PC-9 (cell line): ENCODE measurements around the gene SPRYD7. TPM values are rescaled to one million over a fixed set of nuclear protein-coding genes. Genes with fewer than 3 reads are reported as not detected.

Experiments
- BruUV-seq: library from RNA; stranded (reverse); fragments of 400-500 nt; replicated peaks from 2 replicates; lab custom pipeline; 2021; lab: Mats Ljungman, UMichigan
- CTCF ChIA-PET: fragments of 300-600 bp; sonication (Branson Sonifier 250); formaldehyde crosslinking; loops from one replicate; lab custom pipeline; 2022; ENCODE audit warnings: antibody characterized with exemption; lab: Charles Lee
- POLR2A ChIA-PET: fragments of 300-600 bp; sonication (Branson Sonifier 250); formaldehyde crosslinking; loops from one replicate; lab custom pipeline; 2022; ENCODE audit warnings: antibody characterized with exemption; ENCODE audit not compliant: unreplicated experiment; lab: Charles Lee
- DNase-seq, 2 experiments: peaks; one replicate each; pipeline versions ENCODE4 v3.0.0 to v3.0.0-alpha.2; 2015 to 2022; ENCODE audit warnings: mixed read lengths in 1 of 2
- H2AFZ ChIP-seq: fragments of 200-600 bp; sonication (generic); 2 replicates; pipeline ENCODE4 v1.8.1; 2017; ENCODE audit warnings: antibody characterized with exemption
- H3F3A ChIP-seq: fragments of 200-600 bp; sonication (generic); 2 replicates; pipeline ENCODE4 v1.8.1; 2017; ENCODE audit warnings: antibody characterized with exemption, mild to moderate bottlenecking, low read depth; ENCODE audit not compliant: insufficient read depth
- H3K27ac ChIP-seq: fragments of 200-600 bp; sonication (generic); 2 replicates; pipeline ENCODE4 v1.6.1; 2016; ENCODE audit warnings: mixed run types
- H3K27me3 ChIP-seq: fragments of 200-600 bp; sonication (generic); 2 replicates; pipeline ENCODE4 v1.6.1; 2016; ENCODE audit warnings: low read depth, mixed run types; ENCODE audit not compliant: insufficient read depth
- H3K36me3 ChIP-seq: fragments of 200-600 bp; sonication (generic); 2 replicates; pipeline ENCODE4 v1.6.1; 2016; ENCODE audit warnings: low read depth, mixed run types
- H3K4me1 ChIP-seq: fragments of 200-600 bp; sonication (generic); replicated peaks from 2 replicates; pipeline ENCODE4 v1.6.1; 2016; ENCODE audit warnings: mixed run types; ENCODE audit not compliant: insufficient read depth
- H3K4me2 ChIP-seq: fragments of 200-600 bp; sonication (generic); 2 replicates; pipeline ENCODE4 v1.6.1; 2017; ENCODE audit warnings: mixed run types
- H3K4me3 ChIP-seq: fragments of 200-600 bp; sonication (generic); 2 replicates; pipeline ENCODE4 v1.6.1; 2016; ENCODE audit warnings: mixed run types
- H3K79me2 ChIP-seq: fragments of 200-600 bp; sonication (generic); 2 replicates; pipeline ENCODE4 v1.6.1; 2017; ENCODE audit warnings: low read depth, mixed run types
- H3K9me2 ChIP-seq: fragments of 200-600 bp; sonication (generic); 2 replicates; pipeline ENCODE4 v1.8.1; 2017; ENCODE audit warnings: mild to moderate bottlenecking; ENCODE audit not compliant: insufficient read depth
- H3K9me3 ChIP-seq: fragments of 200-600 bp; sonication (generic); 2 replicates; pipeline ENCODE4 v1.8.1; 2016; ENCODE audit warnings: low read depth; ENCODE audit not compliant: insufficient read depth
- H4K20me1 ChIP-seq: fragments of 200-600 bp; sonication (generic); 2 replicates; pipeline ENCODE4 v1.8.1; 2017; ENCODE audit not compliant: insufficient read depth
- EZH2 ChIP-seq: fragments of 200-600 bp; sonication (generic); IDR thresholded peaks from 2 replicates; pipeline ENCODE4 v1.8.0; 2017; ENCODE audit warnings: antibody characterized with exemption, low read depth
- intact Hi-C: fragments of 100-400 bp; cut with micrococcal nuclease; formaldehyde crosslinking; loops from one replicate; pipeline ENCODE4 v1.10.0; 2022; ENCODE audit not compliant: unreplicated experiment
- total RNA-seq: library from RNA; stranded (reverse); gene quantifications from 2 replicates; pipeline ENCODE4 v1.2.3, GENCODE V29; 2021
- TF ChIP-seq, protein P1 (sequence below): fragments of 200-600 bp; sonication (generic); conservative IDR thresholded peaks from 2 replicates; pipeline ENCODE4 v1.6.1; 2017; ENCODE audit warnings: mixed run types, antibody characterized with exemption, mild to moderate bottlenecking, moderate library complexity

Gene SPRYD7
- total RNA-seq, 1 experiment from 2014 or later, result 6.4 TPM

DNA sequence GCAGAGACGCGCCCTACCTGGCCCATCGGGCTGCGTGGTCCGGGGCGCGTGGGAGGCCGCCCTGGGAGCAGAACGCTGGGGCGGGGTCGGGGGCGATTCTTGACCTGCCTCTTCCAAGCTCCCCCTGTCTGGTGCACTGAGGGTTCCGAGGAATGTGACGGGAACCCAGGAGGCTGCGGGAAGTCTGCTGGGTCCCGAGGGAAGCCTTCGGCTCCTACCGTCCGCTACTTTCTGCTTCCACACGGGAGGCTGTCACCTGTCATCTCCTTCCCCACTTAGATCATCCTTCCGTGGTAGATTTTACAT, 781 bp upstream of the SPRYD7 start:
- DNase-seq, result no peak
- Histone ChIP-seq H3K36me3 (no peaks in the 10 kb centered on the region), H2AFZ (peak overlapping the region; percentile 95), H3K27ac (no peak overlapping the region), H4K20me1 (no peaks in the 10 kb centered on the region), H3K4me1 (peaks cover 9% of the 10 kb centered on the region), H3F3A (peaks cover 8% of the 10 kb centered on the region; the same call in 1 of the 2 replicates), H3K4me3 (peak overlapping the region; percentile 90), H3K79me2 (peaks cover 24% of the 10 kb centered on the region), H3K4me2 (peak overlapping the region; percentile 82), H3K9me2 (no peaks in the 10 kb centered on the region), H3K27me3 (no peaks in the 10 kb centered on the region), H3K9me3 (no peaks in the 10 kb centered on the region)
- no TSS peak for BruUV-seq
- CTCF ChIA-PET, result interaction anchor here (1.1 to 1.4 kb wide), 3 partner anchors 60 to 975 kb away, joined by 5 to 7 read pairs (median 7); partner anchors contain the start of gene TRIM13
- intact Hi-C loops, result loop anchor here (1.0 to 5.0 kb wide), 4 partner anchors 60 to 1133 kb away; partner anchors contain the start of genes EBPL and TRIM13
- POLR2A ChIA-PET, result no interaction called here
- TF ChIP-seq, protein P1, sequence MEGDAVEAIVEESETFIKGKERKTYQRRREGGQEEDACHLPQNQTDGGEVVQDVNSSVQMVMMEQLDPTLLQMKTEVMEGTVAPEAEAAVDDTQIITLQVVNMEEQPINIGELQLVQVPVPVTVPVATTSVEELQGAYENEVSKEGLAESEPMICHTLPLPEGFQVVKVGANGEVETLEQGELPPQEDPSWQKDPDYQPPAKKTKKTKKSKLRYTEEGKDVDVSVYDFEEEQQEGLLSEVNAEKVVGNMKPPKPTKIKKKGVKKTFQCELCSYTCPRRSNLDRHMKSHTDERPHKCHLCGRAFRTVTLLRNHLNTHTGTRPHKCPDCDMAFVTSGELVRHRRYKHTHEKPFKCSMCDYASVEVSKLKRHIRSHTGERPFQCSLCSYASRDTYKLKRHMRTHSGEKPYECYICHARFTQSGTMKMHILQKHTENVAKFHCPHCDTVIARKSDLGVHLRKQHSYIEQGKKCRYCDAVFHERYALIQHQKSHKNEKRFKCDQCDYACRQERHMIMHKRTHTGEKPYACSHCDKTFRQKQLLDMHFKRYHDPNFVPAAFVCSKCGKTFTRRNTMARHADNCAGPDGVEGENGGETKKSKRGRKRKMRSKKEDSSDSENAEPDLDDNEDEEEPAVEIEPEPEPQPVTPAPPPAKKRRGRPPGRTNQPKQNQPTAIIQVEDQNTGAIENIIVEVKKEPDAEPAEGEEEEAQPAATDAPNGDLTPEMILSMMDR, result no peak
- no peak for TF ChIP-seq EZH2

DNA sequence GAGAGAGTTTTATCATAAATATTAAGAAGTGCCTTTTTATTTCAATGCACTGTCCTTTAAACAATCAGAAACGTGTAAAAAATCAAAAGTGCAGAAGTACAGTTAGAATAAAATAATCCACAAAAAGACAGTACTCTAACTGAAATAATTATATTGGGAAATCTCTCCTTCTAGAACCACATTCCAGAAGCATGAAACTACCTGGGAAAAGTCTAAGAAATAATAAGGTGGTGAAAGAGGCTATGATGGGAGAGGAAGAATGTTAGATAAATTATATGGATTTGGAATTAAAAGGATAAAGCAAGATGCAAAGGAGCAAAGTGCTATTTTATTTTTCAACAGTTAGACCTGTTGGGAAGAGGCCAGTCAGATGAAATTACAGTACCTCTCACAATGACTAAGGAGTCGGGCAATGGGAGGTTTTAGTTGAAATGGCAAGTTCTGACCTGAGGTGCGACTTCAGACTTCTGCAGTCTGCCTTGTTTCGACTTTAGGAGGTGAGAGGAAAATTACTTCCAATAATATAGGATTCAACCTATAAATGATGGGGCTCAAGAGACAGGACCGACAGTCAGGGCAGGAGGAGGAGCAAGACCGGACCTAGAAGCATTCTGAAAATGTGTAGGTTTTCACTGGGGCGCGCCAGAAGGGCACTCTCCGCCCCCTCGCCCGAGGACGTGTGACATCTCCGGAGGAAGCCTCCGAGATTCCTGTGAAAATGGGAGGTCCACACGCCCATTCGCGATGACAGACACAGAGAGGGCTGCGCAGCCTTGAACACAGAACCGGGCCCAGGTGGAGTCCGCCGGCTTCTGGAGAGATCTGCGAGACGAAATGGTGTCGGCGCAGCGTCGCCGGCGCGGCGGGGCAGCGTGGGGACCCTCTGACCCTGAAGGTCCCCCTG, 717 bp downstream of the SPRYD7 start:
- intact Hi-C loops, result loop anchor here (1.0 to 5.0 kb wide), 4 partner anchors 61 to 1135 kb away; partner anchors contain the start of genes EBPL and TRIM13
- Histone ChIP-seq H3K9me3 (no peaks in the 10 kb centered on the region), H4K20me1 (no peaks in the 10 kb centered on the region), H3K9me2 (no peaks in the 10 kb centered on the region), H3K36me3 (no peaks in the 10 kb centered on the region), H3K79me2 (peaks cover 24% of the 10 kb centered on the region), H3K27me3 (no peaks in the 10 kb centered on the region), H3K4me2 (peak overlapping the region; percentile 85), H3K4me1 (peaks cover 9% of the 10 kb centered on the region), H2AFZ (peak overlapping the region; percentile 96), H3K27ac (peak overlapping the region; percentile 59), H3K4me3 (peak overlapping the region; percentile 90), H3F3A (peaks cover 8% of the 10 kb centered on the region; the same call in 1 of the 2 replicates)
- peak; percentile 49 to 65 for DNase-seq
- ChIA-PET POLR2A (interaction anchor here (0.6 to 0.7 kb wide), 4 partner anchors 40 to 440 kb away, joined by 4 to 6 read pairs (median 4); partner anchors contain the start of genes PHF11 and TRIM13), CTCF (interaction anchor here (0.6 to 1.4 kb wide), 6 partner anchors 62 to 720 kb away, joined by 3 to 10 read pairs (median 7); partner anchors contain the start of gene TRIM13)
- BruUV-seq, result no TSS peak
- TF ChIP-seq, protein P1, result no peak
- no peak for TF ChIP-seq EZH2

DNA sequence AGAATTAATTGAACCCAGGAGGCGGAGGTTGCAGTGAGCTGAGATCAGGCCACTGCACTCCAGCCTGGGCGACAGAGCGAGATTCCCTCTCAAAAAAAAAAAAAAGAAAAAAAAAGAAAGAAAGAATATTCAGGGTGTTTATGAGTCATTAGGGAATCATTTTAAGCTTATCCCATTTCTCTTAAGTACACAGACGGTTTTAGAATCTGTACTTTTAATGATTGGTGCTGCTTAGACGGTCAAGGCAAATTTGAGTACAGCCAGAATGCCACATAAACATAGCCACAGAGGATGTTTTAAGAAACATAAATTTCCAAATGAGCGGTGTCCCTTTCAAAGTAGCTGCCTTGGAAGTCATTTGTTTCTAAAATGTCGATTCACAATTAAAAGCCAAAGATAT, 2.6 kb downstream of the SPRYD7 start:
- Histone ChIP-seq H3K9me2 (no peaks in the 10 kb centered on the region), H4K20me1 (no peaks in the 10 kb centered on the region), H3K27ac (no peak overlapping the region), H3K4me3 (no peak overlapping the region), H3K4me2 (no peak overlapping the region), H3K27me3 (no peaks in the 10 kb centered on the region), H3F3A (peaks cover 8% of the 10 kb centered on the region; the same call in 1 of the 2 replicates), H2AFZ (no peak overlapping the region), H3K9me3 (no peaks in the 10 kb centered on the region), H3K79me2 (peaks cover 24% of the 10 kb centered on the region), H3K4me1 (peaks cover 9% of the 10 kb centered on the region), H3K36me3 (no peaks in the 10 kb centered on the region)
- CTCF ChIA-PET, result no interaction called here
- TF ChIP-seq EZH2, result no peak
- TF ChIP-seq, protein P1, result no peak
- no peak for DNase-seq
- POLR2A ChIA-PET, result no interaction called here
- intact Hi-C loops, result no loop called here
- no TSS peak for BruUV-seq
